Effector memory CD4-positive, alpha-beta T cell (primary cell): Measurements from ENCODE around the gene SPZ1.
"Not testable (repeated sequence)": the region's sequence is repeated elsewhere in the genome, so short reads cannot be mapped to it uniquely, and the experiment has no call there.

Source experiments
- DNase-seq, 3 donors: peaks; one replicate each; pipeline ENCODE4 v3.0.0-alpha.2; 2020
- H3K27ac ChIP-seq: 2 replicates; pipeline ENCODE4 v1.7.0; 2013; ENCODE audit warnings: mild to moderate bottlenecking, low read length, moderate library complexity; ENCODE audit not compliant: insufficient read depth, poor library complexity, severe bottlenecking
- H3K27me3 ChIP-seq: replicated peaks from 2 replicates; pipeline ENCODE4 v1.7.0; 2013; ENCODE audit warnings: mild to moderate bottlenecking, low read length; ENCODE audit not compliant: insufficient read depth, control insufficient read depth, poor library complexity, severe bottlenecking
- H3K36me3 ChIP-seq: 2 replicates; pipeline ENCODE4 v1.7.0; 2013; ENCODE audit warnings: mild to moderate bottlenecking, low read length, moderate library complexity; ENCODE audit not compliant: control insufficient read depth, insufficient read depth
- H3K4me1 ChIP-seq: 2 replicates; pipeline ENCODE4 v1.7.0; 2013; ENCODE audit warnings: low read length, mild to moderate bottlenecking; ENCODE audit not compliant: control insufficient read depth, insufficient read depth, poor library complexity, severe bottlenecking
- H3K4me3 ChIP-seq: 2 replicates; pipeline ENCODE4 v1.7.0; 2013; ENCODE audit warnings: low read length, low read depth, mild to moderate bottlenecking; ENCODE audit not compliant: insufficient read depth, poor library complexity, severe bottlenecking
- H3K9me3 ChIP-seq: 2 replicates; pipeline ENCODE4 v1.7.0; 2013; ENCODE audit warnings: mild to moderate bottlenecking, low read length, moderate library complexity; ENCODE audit not compliant: control insufficient read depth

SPZ1 gene

GRCh38 chr5:80318212-80318611 lies 1.6 kb upstream of the SPZ1 start:
- DNase-seq: no peak
- Histone ChIP-seq H3K9me3 (no peaks in the 10 kb centered on the region), H3K36me3 (no peaks in the 10 kb centered on the region), H3K4me3 (no peak overlapping the region), H3K4me1 (no peaks in the 10 kb centered on the region), H3K27me3 (no peaks in the 10 kb centered on the region), H3K27ac (no peak overlapping the region)

DNA sequence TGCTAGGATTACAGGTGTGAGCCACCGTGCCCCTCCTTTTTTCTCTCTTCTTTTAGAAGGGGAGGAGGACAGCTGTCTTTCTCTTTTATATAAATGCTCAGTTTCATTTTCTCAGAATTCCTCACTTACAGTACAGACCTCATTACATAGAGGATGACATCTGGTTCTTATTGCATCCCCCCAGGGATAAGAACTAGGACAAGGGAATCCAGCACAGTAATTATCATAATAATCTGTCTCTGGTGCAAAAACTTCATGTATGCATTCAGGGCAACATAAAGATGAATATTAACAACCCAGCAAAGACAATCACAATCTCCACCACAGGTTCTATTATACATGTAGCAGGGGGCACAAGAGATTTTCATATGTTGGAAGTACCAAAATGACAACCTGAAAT lies 5.1 kb downstream of the SPZ1 start:
- DNase-seq: no peak
- Histone ChIP-seq H3K9me3 (no peaks in the 10 kb centered on the region), H3K4me3 (no peak overlapping the region), H3K4me1 (no peaks in the 10 kb centered on the region), H3K36me3 (no peaks in the 10 kb centered on the region), H3K27ac (no peak overlapping the region), H3K27me3 (no peaks in the 10 kb centered on the region)

DNA sequence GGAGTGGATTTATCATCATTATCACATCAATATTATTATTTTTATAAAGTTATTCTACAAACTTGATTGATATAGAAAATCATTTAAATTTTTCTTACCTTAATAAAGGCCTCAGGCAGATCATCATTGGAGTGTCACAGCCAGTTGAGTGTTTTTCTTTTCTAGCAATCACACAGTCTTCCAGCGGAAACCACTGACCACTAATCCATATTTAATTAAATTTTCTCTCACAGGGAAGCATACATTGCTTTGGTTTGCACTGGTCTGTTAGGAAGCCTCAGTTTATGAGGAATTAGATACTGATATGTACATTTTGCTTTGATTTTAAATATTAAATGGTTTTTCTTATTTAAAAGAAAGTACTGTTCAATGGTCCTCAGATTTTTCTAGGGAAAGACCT lies 6.7 kb downstream of the SPZ1 start:
- Histone ChIP-seq H3K27me3 (no peaks in the 10 kb centered on the region), H3K27ac (no peak overlapping the region), H3K4me3 (no peak overlapping the region), H3K4me1 (no peaks in the 10 kb centered on the region), H3K36me3 (no peaks in the 10 kb centered on the region), H3K9me3 (no peaks in the 10 kb centered on the region)
- DNase-seq: no peak

- H3K27ac ChIP-seq: no peak overlapping the region
- no peak for DNase-seq
- no peaks in the 10 kb centered on the region for H3K27me3 ChIP-seq
- H3K4me1 ChIP-seq: no peaks in the 10 kb centered on the region
- no peak overlapping the region for H3K4me3 ChIP-seq
- H3K36me3 ChIP-seq: no peaks in the 10 kb centered on the region
- H3K9me3 ChIP-seq: no peaks in the 10 kb centered on the region
These were observed 17.6 kb downstream of the SPZ1 start for GRCh38 chr5:80337379-80337778.

- H3K4me3 ChIP-seq: no peak overlapping the region
- DNase-seq: no peak
- H3K9me3 ChIP-seq: no peaks in the 10 kb centered on the region
- no peaks in the 10 kb centered on the region for H3K36me3 ChIP-seq
- no peaks in the 10 kb centered on the region for H3K27me3 ChIP-seq
- no peaks in the 10 kb centered on the region for H3K4me1 ChIP-seq
- H3K27ac ChIP-seq: no peak overlapping the region
These were observed 19.3 kb downstream of the SPZ1 start for GRCh38 chr5:80339116-80339515.

- no peak overlapping the region for H3K27ac ChIP-seq
- no peaks in the 10 kb centered on the region for H3K4me1 ChIP-seq
- no peaks in the 10 kb centered on the region for H3K27me3 ChIP-seq
- H3K4me3 ChIP-seq: no peak overlapping the region
- H3K36me3 ChIP-seq: no peaks in the 10 kb centered on the region
- H3K9me3 ChIP-seq: no peaks in the 10 kb centered on the region
- no peak for DNase-seq
These were observed 21.4 kb downstream of the SPZ1 start for GRCh38 chr5:80341016-80341775.

DNA sequence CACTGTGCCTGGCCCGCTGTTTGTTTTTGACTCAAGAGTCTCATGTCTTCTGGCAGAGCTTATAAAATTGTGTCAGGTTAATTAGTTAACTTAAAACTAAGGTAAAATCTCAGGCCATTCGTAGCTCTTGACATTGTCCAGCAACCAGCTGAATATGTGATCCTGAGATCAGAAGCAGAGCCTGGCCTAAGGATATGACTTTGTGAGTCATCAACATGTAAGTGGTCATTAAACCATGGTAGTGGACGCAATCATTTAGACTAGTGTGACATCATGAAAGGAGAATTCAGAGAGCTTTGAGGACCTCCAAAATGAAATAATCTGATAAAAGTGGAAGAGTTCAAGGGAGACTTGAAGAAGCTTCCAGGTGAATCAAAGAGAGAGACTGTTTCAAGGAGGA lies 23.3 kb downstream of the SPZ1 start:
- Histone ChIP-seq H3K9me3 (no peaks in the 10 kb centered on the region), H3K27ac (no peak overlapping the region), H3K4me3 (no peak overlapping the region), H3K27me3 (no peaks in the 10 kb centered on the region), H3K4me1 (no peaks in the 10 kb centered on the region), H3K36me3 (no peaks in the 10 kb centered on the region)
- DNase-seq: no peak

- Histone ChIP-seq H3K4me1 (no peaks in the 10 kb centered on the region), H3K27me3 (no peaks in the 10 kb centered on the region), H3K9me3 (no peaks in the 10 kb centered on the region), H3K4me3 (no peak overlapping the region), H3K36me3 (no peaks in the 10 kb centered on the region), H3K27ac (no peak overlapping the region)
- peak in 1 of 3 donors; percentile 2 for DNase-seq
These were observed 26.3 kb downstream of the SPZ1 start for GRCh38 chr5:80346055-80346454.

- Histone ChIP-seq H3K4me3 (no peak overlapping the region), H3K9me3 (no peaks in the 10 kb centered on the region), H3K27me3 (no peaks in the 10 kb centered on the region), H3K4me1 (no peaks in the 10 kb centered on the region), H3K36me3 (no peaks in the 10 kb centered on the region), H3K27ac (no peak overlapping the region)
- no peak for DNase-seq
These were observed 28.4 kb downstream of the SPZ1 start for GRCh38 chr5:80348171-80348570.

DNA sequence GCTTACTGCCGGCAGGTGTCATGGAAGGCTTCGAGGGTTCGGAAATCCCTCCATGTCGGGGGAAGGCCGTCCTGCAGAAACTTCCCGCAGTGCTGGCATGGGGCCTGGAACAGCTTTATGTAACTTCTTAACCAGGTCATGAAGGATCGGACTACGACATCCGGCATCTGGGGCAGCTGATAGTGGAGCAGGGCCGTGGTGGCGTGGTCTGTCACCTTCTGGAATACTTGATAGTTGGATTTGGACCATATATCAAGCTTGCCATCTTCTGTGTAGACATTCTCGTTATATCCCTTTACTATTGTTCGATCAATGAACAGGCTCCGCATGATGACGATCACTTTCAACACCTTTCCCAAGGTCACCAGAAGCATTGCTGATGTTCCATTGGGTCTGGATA lies 31.2 kb downstream of the SPZ1 start:
- not testable (repeated sequence) for H3K27ac ChIP-seq, H3K4me1 ChIP-seq, H3K36me3 ChIP-seq, DNase-seq, H3K27me3 ChIP-seq, H3K9me3 ChIP-seq, H3K4me3 ChIP-seq
